Adipose tissue (tissue), 3 donors: ENCODE measurements around the gene SLC45A2. TPM values are rescaled to one million over a fixed set of nuclear protein-coding genes. Genes with fewer than 3 reads are reported as not detected.
"Not testable (repeated sequence)": the region's sequence is repeated elsewhere in the genome, so short reads cannot be mapped to it uniquely, and the experiment has no call there.

Experiments
- H3K27ac ChIP-seq: one replicate; pipeline ENCODE4 v1.5.1; 2013; ENCODE audit warnings: low read depth, low read length
- WGBS, 3 donors: extraction: QIAGEN DNeasy Blood & Tissue Kit; methylation state at CpG; one replicate each; pipeline ENCODE4 v1.1.7; 2013; 5-methylcytosine and 5-hydroxymethylcytosine counted together
- polyA plus RNA-seq, 3 donors: library from polyadenylated mRNA; stranded (reverse); fragments of 200-250 nt; gene quantifications; one replicate each; pipeline ENCODE4 v1.2.3, GENCODE V29; 2013
- donor health status: healthy with polysubstance abuse.
- donor health status: Bipolar disorder and iron deficiency.
- donor health status: healthy.

The SLC45A2 gene, protein sequence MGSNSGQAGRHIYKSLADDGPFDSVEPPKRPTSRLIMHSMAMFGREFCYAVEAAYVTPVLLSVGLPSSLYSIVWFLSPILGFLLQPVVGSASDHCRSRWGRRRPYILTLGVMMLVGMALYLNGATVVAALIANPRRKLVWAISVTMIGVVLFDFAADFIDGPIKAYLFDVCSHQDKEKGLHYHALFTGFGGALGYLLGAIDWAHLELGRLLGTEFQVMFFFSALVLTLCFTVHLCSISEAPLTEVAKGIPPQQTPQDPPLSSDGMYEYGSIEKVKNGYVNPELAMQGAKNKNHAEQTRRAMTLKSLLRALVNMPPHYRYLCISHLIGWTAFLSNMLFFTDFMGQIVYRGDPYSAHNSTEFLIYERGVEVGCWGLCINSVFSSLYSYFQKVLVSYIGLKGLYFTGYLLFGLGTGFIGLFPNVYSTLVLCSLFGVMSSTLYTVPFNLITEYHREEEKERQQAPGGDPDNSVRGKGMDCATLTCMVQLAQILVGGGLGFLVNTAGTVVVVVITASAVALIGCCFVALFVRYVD
- polyA plus RNA-seq, result under 1 TPM in 1 of 3 donors, not detected in 2; 0.02 TPM

DNA sequence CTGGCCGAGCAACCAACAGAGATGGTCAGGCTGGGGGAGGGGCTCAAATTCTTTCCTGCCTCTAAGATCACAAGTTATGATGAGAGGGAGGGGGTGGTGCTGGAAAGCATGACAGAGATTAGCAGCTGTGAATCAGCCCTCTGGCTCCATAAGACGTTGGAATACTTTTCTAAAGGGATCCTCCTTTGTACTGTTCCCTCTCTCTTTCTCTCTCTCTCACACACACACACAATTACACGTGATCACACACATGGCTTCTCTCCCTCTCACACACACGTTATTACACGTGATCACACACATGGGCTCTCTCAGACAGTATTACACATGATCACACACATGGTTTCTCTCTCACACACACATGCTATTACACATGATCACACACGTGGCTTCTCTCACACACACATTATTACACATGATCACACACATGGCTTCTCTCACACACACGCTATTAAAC, at the start of gene SLC45A2:
TSS of gene SLC45A2 (minus strand) at position 23 of the 454 bp plus-strand sequence. CDS start 110 bp downstream, outside the sequence.
- no peak within 1 kb of the TSS for H3K27ac ChIP-seq
- 76 to 79% (median 78%) methylated on average over 7 of the region's 7 CpGs for WGBS, 3 donors

DNA sequence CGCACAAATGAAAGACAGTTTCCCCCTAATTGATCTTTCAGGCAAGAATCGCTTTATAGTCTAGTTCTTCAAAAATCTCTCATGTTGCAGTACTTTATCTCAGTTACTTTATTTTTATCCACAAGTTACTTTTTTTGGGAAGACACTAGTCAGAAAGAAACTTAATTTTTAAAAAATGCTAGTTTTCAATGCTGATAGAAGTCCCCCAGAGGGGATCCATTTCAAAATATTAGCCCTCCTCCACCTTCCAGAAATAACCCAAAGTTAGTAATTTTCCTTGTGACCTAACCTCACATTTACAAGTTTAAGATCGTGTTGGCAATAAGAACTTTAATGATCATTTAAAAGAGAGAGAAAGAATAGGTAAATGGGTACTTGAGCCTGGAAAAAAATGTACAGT, 47.5 kb upstream of the SLC45A2 start:
- 71 to 88% (median 77%) methylated on average over 3 of the region's 3 CpGs for WGBS, 3 donors
- no peak overlapping the region for H3K27ac ChIP-seq

- no peak overlapping the region for H3K27ac ChIP-seq
- 75 to 95% (median 85%) methylated on average over 2 of the region's 2 CpGs for WGBS, 3 donors
Measured at GRCh38 chr5:34031117-34031516, 46.6 kb upstream of the SLC45A2 start.

DNA sequence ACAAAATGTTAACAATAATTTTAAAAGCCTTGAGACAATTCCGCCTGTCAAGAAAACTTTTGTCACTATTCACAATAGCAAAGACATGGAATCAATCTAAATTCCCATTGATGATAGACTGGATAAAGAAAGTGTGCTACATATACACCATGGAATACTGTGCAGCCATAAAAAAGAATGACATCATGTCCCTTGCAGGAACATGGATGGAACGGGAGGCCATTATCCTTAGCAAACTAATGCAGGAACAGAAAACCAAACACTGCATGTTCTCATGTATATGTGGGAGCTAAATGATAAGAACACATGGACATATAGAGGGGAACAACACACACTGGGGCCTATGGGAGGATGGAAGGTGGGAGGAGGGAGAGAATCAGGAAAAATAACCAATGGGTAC, 46.1 kb upstream of the SLC45A2 start:
- WGBS, 3 donors, result 94 to 97% (median 95%) methylated on average over 2 of the region's 2 CpGs
- H3K27ac ChIP-seq, result not testable (repeated sequence)

DNA sequence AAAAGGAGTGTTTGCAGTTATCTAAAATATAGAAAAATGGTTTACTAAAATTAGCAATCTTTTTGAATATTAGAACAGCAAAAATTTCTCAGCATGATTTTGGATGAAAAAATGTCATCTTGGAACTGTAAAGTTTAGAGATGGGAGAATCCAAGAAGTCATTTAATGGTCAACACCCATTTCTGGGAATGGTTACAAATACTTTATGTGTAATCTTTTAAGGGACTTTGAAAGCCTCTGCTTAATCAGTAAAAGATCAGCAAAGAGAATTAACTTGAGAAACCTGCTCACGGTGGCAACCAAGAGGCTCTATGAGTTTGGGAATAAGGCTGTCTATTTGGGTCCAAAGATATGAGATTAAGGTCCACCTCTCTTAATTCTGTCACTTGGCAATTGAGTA, 45.6 kb upstream of the SLC45A2 start:
- no peak overlapping the region for H3K27ac ChIP-seq
- WGBS, 3 donors, result 14 to 77% (median 70%) methylated on average over 1 of the region's 1 CpG

DNA sequence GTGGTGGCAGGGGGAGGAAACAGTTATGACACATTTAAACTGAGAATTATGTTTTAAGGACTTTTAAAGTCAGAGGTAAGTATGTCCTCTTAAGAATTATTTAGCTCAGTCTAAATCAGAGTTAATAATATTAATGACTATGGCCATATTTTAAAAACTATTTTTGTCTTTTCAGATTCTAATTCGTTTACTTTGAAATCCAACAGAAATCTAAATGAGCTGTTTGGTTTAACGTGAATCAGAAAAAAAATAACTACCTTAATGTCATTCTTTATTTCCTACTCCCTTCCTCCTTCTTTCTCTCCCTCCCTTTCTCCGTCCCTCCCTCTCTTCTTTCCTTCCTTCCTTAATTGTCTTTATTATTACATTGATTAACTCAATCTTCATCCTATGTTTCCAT, 43.9 kb upstream of the SLC45A2 start:
- WGBS, 3 donors, result 85 to 93% (median 89%) methylated on average over 3 of the region's 3 CpGs
- no peak overlapping the region for H3K27ac ChIP-seq

DNA sequence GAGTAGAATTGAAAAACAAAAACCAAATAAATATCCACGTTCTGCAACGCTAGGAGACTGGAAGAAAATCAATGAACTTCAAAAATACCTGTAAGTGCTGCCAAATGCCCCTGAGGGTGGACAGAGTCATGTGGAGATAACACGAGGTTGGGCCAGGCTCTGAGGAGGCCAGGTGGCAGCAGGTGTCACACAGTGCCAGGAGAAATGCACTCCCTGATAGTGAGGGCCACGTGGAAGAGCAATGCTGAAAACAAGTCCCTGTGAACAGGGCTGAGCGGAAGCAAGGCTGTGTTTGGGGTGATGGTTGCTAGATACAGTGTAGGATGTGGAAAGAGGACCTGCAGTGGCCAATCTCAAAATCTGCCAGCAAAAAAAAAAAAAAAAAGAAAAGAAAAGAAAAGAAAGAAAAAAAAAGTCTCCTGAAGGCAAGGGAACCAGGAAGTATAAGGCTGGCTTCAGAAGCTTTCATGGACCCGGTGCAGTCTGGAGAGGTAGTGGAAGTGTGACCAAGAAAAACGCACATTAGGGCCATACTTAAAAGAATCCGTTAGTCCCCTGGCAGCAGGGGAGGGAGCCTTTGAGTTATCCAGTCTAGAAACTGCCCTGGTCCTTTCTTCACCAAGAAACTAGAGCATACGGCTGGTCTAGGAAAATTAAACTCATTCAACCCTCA, 41.7 kb upstream of the SLC45A2 start:
- WGBS, 3 donors, result 50 to 93% (median 85%) methylated on average over 9 of the region's 9 CpGs
- H3K27ac ChIP-seq, result no peak overlapping the region

- WGBS, 3 donors, result 4 to 12% (median 7%) methylated on average over 2 of the region's 2 CpGs
- H3K27ac ChIP-seq, result no peak overlapping the region
Measured at GRCh38 chr5:34022121-34022705, 37.7 kb upstream of the SLC45A2 start.

DNA sequence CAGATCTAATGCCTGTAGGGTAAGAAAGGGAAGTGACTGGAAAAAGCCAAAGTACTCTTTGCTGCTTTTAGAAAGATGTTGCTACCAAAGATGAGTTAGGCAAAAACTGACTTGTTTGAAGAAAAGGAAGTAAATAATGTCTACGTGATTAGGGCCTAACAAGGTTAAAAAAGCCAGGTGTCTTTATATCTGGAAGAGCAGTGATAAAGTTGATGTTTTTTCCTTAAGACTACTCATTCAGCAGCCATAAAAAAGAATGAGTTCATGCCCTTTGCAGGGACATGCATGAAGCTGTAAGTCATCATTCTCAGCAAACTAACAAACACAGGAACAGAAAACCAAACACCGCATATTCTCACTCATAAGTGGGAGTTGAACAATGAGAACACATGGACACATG, 36.8 kb upstream of the SLC45A2 start:
- no peak overlapping the region for H3K27ac ChIP-seq
- 60 to 61% (median 60%) methylated on average over 2 of the region's 2 CpGs for WGBS, 3 donors

GRCh38 chr5:34020726-34021125, 36.2 kb upstream of the SLC45A2 start:
- no peak overlapping the region for H3K27ac ChIP-seq
- 85 to 100% (median 94%) methylated on average over 1 of the region's 1 CpG for WGBS, 3 donors

GRCh38 chr5:34017254-34017653, 32.8 kb upstream of the SLC45A2 start:
- 88 to 93% (median 88%) methylated on average over 2 of the region's 2 CpGs for WGBS, 3 donors
- H3K27ac ChIP-seq, result no peak overlapping the region

DNA sequence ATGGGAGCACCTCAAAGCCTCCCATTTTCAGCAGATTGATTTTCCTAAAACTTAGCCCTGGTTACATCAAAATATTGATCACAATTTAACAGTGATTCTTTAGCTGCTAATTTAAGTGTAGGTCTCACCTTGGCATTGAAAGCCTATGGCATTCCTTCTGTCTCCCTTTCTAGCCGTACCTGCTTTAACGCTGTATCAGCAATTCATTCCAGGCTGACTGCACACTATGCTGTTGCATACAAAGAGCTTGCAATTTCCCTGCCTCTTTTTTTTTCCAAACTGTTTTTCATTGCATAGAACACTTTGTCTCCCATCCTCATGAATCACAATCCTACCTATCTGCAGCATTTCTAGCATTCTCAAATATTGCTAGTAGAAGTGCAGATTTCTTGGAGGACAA, 32.3 kb upstream of the SLC45A2 start:
- H3K27ac ChIP-seq, result no peak overlapping the region
- 89 to 91% (median 90%) methylated on average over 2 of the region's 2 CpGs for WGBS, 3 donors

GRCh38 chr5:34016222-34016621, 31.7 kb upstream of the SLC45A2 start:
- 74 to 78% (median 75%) methylated on average over 5 of the region's 5 CpGs for WGBS, 3 donors
- no peak overlapping the region for H3K27ac ChIP-seq

DNA sequence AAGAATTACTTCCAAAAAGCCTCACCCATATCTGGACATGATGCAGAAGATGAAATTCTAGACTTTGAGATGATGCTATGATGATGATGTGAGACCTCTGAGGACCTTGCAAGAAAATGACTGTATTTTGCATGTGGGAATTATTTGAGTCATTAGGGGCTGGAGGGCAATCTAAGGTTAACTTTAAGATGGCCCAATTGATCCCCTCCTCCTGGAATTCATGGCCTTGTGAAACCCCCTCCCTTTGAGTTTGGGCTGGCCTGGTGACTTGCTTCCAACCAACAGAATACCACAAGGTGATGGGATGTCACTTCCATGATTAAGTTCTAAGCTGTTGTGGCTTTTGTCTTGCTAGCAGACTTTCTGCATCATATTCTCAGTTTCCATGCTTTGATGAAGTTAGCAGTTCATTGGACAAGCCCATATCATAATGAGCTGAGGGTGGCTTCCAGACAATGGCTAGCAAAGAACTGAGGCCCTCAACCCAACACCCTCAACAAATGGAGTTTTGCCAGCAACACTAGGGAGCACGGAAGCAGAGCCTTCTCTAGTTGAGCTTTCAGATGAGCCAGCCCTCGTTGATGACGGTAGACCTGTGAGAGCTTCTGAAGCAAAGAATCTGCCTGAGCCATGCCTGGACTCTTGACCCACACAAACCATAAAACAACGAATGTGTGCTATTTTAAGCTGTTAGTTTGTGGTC, 30.8 kb upstream of the SLC45A2 start:
- no peak overlapping the region for H3K27ac ChIP-seq

DNA sequence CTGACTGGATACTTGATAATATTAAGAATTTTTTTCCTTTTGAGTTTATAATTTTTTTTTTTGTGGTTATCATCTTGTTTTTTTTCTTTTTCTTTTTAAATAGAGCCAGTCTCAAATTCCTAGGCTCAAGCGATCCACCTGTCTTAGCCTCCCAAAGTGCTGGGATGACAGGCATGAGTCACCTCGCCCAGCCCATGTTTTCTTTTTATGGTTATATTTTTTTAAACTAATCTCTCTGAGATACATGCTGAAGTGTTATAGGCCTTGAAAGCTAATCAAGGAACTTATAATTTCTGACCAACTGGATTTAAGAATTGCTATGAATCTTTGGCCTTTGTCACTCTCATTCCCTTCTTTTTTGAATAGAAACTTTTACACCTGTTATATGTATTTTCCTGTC, 30.1 kb upstream of the SLC45A2 start:
- 88 to 96% (median 92%) methylated on average over 2 of the region's 2 CpGs for WGBS, 3 donors

More for the DNA sequence above, 30.8 kb upstream of the SLC45A2 start:
- 89 to 95% (median 93%) methylated on average over 4 of the region's 4 CpGs for WGBS, 3 donors

DNA sequence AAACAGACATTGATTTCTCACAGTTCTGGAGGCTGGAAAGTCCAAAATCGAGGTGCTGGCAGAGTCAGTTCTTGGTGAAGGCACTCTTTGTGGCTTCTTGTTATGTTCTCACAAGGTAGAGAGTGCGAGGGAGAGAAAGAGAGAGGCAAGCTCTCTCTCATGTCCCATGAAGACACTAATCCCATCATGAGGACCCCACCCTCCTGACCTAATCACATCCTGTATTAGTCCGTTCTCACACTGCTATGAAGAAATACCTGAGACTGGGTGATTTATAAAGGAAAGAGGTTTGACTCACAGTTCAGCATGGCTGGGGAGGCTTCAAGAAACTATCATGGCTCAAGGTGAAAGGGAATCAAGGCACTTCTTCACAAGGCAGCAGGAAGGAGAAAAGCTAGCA, 29.1 kb upstream of the SLC45A2 start:
- H3K27ac ChIP-seq, result no peak overlapping the region
- WGBS, 3 donors, result 77 to 97% (median 94%) methylated on average over 3 of the region's 3 CpGs

More for the DNA sequence above, 30.1 kb upstream of the SLC45A2 start:
- H3K27ac ChIP-seq, result no peak overlapping the region

DNA sequence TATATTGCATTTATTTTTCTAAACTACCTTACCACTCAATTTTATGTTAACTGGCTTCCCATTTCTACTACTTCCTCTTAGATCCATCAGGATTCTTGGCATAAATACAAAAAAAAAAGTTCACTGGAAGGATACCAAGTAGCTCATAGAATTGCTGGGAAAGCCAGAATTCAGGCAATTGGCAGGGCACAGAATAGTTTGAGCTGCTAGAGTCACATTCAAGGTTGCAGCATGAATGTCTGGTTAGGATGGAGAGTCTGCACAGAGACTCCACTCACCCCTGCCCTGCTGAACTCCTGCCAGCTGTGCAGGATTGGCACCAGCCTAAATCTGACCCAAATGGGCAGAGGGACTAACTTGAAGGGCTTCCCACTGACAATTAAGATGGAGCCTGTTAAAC, 28.3 kb upstream of the SLC45A2 start:
- no peak overlapping the region for H3K27ac ChIP-seq

GRCh38 chr5:34011536-34011935, 27.0 kb upstream of the SLC45A2 start:
- no peak overlapping the region for H3K27ac ChIP-seq
- WGBS, 3 donors, result 55 to 76% (median 73%) methylated on average over 4 of the region's 4 CpGs
